GM23338 (cell line): ENCODE measurements around the gene SRD5A3. TPM values are rescaled to one million over a fixed set of nuclear protein-coding genes. Genes with fewer than 3 reads are reported as not detected.
A peak's percentile ranks its signal among the peaks of the same experiment; 100 is the strongest.

ENCODE experiments used
- ATAC-seq: fragments of 200-7000 bp; cut with Tn5 transposase; 3 replicates; pipeline ENCODE4 v1.9.1; 2020
- DNase-seq: peaks from one replicate; pipeline ENCODE4 v3.0.0-alpha.2; 2015; ENCODE audit warnings: low spot score
- H2AFZ ChIP-seq: fragments of 200-600 bp; sonication (generic); 2 replicates; pipeline ENCODE4 v1.8.0; 2016; ENCODE audit warnings: antibody characterized with exemption, mild to moderate bottlenecking, moderate library complexity
- H3F3A ChIP-seq: fragments of 200-600 bp; sonication (generic); replicated peaks from 2 replicates; pipeline ENCODE4 v1.8.0; 2017; ENCODE audit warnings: antibody characterized with exemption, mixed run types, low read depth
- H3K27ac ChIP-seq: fragments of 200-600 bp; sonication (generic); 2 replicates; pipeline ENCODE4 v1.6.1; 2016; ENCODE audit warnings: low read depth
- H3K27me3 ChIP-seq: fragments of 200-600 bp; sonication (generic); 2 replicates; pipeline ENCODE4 v1.8.0; 2016; ENCODE audit warnings: mild to moderate bottlenecking, mixed run types, moderate library complexity; ENCODE audit not compliant: insufficient read depth
- H3K36me3 ChIP-seq: fragments of 200-600 bp; sonication (generic); 2 replicates; pipeline ENCODE4 v1.8.0; 2016; ENCODE audit warnings: mild to moderate bottlenecking; ENCODE audit not compliant: insufficient read depth
- H3K4me1 ChIP-seq: fragments of 200-600 bp; sonication (generic); 2 replicates; pipeline ENCODE4 v1.8.0; 2016; ENCODE audit warnings: mild to moderate bottlenecking, moderate library complexity; ENCODE audit not compliant: insufficient read depth
- H3K4me2 ChIP-seq: fragments of 200-600 bp; sonication (generic); 2 replicates; pipeline ENCODE4 v1.7.1; 2017; ENCODE audit warnings: mixed run types
- H3K4me3 ChIP-seq: fragments of 200-600 bp; sonication (generic); 2 replicates; pipeline ENCODE4 v1.6.1; 2016; ENCODE audit warnings: mixed run types
- H3K79me2 ChIP-seq: fragments of 200-600 bp; sonication (generic); replicated peaks from 2 replicates; pipeline ENCODE4 v1.8.0; 2017; ENCODE audit warnings: mild to moderate bottlenecking; ENCODE audit not compliant: insufficient read depth
- H3K9me2 ChIP-seq: fragments of 200-600 bp; sonication (generic); 2 replicates; pipeline ENCODE4 v1.8.0; 2017; ENCODE audit not compliant: insufficient read depth
- H4K20me1 ChIP-seq: fragments of 200-600 bp; sonication (generic); replicated peaks from 2 replicates; pipeline ENCODE4 v1.8.0; 2017; ENCODE audit warnings: mild to moderate bottlenecking; ENCODE audit not compliant: insufficient read depth
- H3K27ac Mint-ChIP-seq: 2 replicates; pipeline ENCODE4 v1.8.0; 2020; ENCODE audit warnings: inconsistent platforms, mild to moderate bottlenecking, moderate library complexity, mixed read lengths
- H3K27me3 Mint-ChIP-seq: 3 replicates; pipeline ENCODE4 v1.8.0; 2022; ENCODE audit warnings: low read depth, mild to moderate bottlenecking, moderate library complexity, mixed read lengths, inconsistent platforms; ENCODE audit not compliant: insufficient read depth, poor library complexity
- H3K36me3 Mint-ChIP-seq: 3 replicates; pipeline ENCODE4 v1.8.0; 2021; ENCODE audit warnings: low read depth, mild to moderate bottlenecking, inconsistent platforms, moderate library complexity, mixed read lengths
- H3K4me1 Mint-ChIP-seq: 3 replicates; pipeline ENCODE4 v1.8.0; 2020; ENCODE audit warnings: mild to moderate bottlenecking, inconsistent platforms, mixed read lengths
- H3K4me3 Mint-ChIP-seq: 3 replicates; pipeline ENCODE4 v1.8.0; 2021; ENCODE audit warnings: moderate library complexity, mild to moderate bottlenecking, inconsistent platforms, mixed read lengths
- H3K9me3 Mint-ChIP-seq: 3 replicates; pipeline ENCODE4 v1.8.0; 2020; ENCODE audit warnings: moderate library complexity, mild to moderate bottlenecking, inconsistent platforms, mixed read lengths
- CREB1 ChIP-seq: fragments of 250-450 bp; sonication (Bioruptor Pico); IDR thresholded peaks from 2 replicates; pipeline ENCODE4 v1.5.0; 2020; ENCODE audit warnings: low read depth, mild to moderate bottlenecking, moderate library complexity
- CTCF ChIP-seq, 2 experiments: fragments of 200-600 bp in 1 of 2; sonication (generic) in 1 of 2; conservative IDR thresholded peaks; 2 replicates each; pipeline versions ENCODE4 v1.5.1 to v1.6.1; 2016 to 2017; ENCODE audit warnings: antibody characterized with exemption in 2 of 2, low read depth in 2 of 2, mild to moderate bottlenecking in 2 of 2, moderate library complexity in 1 of 2
- ETS1 ChIP-seq: IDR thresholded peaks from 2 replicates; pipeline ENCODE4 v1.6.1; 2016; ENCODE audit warnings: antibody characterized with exemption
- EZH2 ChIP-seq: fragments of 200-600 bp; sonication (generic); IDR thresholded peaks from one replicate; pipeline ENCODE4 v1.8.0; 2017; ENCODE audit warnings: antibody characterized with exemption, mild to moderate bottlenecking, low read depth; ENCODE audit not compliant: unreplicated experiment
- EZH2phosphoT487 ChIP-seq: fragments of 200-600 bp; sonication (generic); IDR thresholded peaks from one replicate; pipeline ENCODE4 v1.8.1; 2018; ENCODE audit warnings: antibody characterized with exemption; ENCODE audit not compliant: unreplicated experiment
- JUNB ChIP-seq: IDR thresholded peaks from one replicate; pipeline ENCODE4 v1.6.1; 2016; ENCODE audit warnings: antibody characterized with exemption; ENCODE audit not compliant: unreplicated experiment
- NANOG ChIP-seq: IDR thresholded peaks from 2 replicates; pipeline ENCODE4 v1.6.1; 2016; ENCODE audit warnings: antibody characterized with exemption, borderline replicate concordance
- POLR2AphosphoS5 ChIP-seq: IDR thresholded peaks from 2 replicates; pipeline ENCODE4 v1.6.1; 2016; ENCODE audit warnings: antibody characterized with exemption, low read depth
- STAT1 ChIP-seq: IDR thresholded peaks from one replicate; pipeline ENCODE4 v1.6.1; 2016; ENCODE audit warnings: antibody characterized with exemption; ENCODE audit not compliant: unreplicated experiment
- ZNF114 ChIP-seq: fragments of 250-450 bp; sonication (Bioruptor Pico); IDR thresholded peaks from 2 replicates; pipeline ENCODE4 v1.5.0; 2020; ENCODE audit warnings: mild to moderate bottlenecking, moderate library complexity
- ZNF331 ChIP-seq: fragments of 250-450 bp; sonication (Bioruptor Pico); IDR thresholded peaks from 2 replicates; pipeline ENCODE4 v1.5.0; 2020; ENCODE audit warnings: low read depth, mild to moderate bottlenecking, moderate library complexity
- polyA plus RNA-seq: library from polyadenylated mRNA; unstranded; fragments of >200 nt; fragmentation: Nextera tagmentation; extraction: Ambion mirVana; gene quantifications from 2 replicates; pipeline ENCODE4 v1.2.1, GENCODE V29; 2016
- total RNA-seq: library from RNA; depleted of rRNA; stranded (reverse); fragments of >200 nt; shearing (Covaris generic); gene quantifications from 2 replicates; pipeline ENCODE4 v1.2.3, GENCODE V29; 2014
- TF ChIP-seq, protein P1 (sequence below): IDR thresholded peaks from one replicate; pipeline ENCODE4 v1.6.1; 2018; ENCODE audit warnings: antibody characterized with exemption; ENCODE audit not compliant: unreplicated experiment
- TF ChIP-seq, protein P2 (sequence below): fragments of 250-450 bp; sonication (Bioruptor Pico); IDR thresholded peaks from 2 replicates; pipeline ENCODE4 v1.5.0; 2020; ENCODE audit warnings: mild to moderate bottlenecking, moderate library complexity

The SRD5A3 gene
- total and polyA plus RNA-seq, 2 experiments from 2014 or later: 23.0 to 49.9 TPM

DNA sequence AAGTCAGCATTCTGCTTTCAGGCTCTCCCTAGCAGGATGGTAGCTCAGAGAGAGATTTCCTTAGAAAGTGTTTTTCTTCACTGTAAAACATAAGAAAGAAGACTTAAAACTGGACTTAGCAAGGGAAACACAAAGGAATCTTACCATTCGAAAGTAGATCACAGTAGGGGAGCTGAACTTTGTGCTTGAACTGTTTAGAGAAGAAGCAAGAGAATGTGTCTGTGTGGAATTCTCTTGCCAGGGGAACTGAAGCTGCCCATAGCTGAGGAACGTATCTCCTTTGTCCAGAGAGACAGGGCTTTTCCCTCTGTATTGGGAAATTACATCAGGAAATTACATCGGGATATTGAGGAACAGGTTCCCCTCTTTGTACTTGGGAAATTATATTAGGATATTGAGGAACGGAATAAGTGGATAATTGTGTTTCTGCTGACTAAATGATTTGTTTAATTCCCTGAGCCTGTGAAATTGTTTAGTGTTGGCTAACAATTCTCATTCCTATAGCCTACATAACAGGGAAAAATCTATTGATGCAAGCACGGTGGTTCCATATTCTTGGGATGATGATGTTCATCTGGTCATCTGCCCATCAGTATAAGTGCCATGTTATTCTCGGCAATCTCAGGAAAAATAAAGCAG is 21.2 kb downstream of the SRD5A3 start:
- Histone ChIP-seq H3K4me1 (peaks cover 34% of the 10 kb centered on the region), H3K27me3 (no peaks in the 10 kb centered on the region), H3K36me3 (0 out of 2 replicates have a peak, but pooled peaks cover 1% of the 10 kb centered on the region), H3K79me2 (no peaks in the 10 kb centered on the region), H4K20me1 (no peaks in the 10 kb centered on the region), H3F3A (peaks cover 10% of the 10 kb centered on the region; the same call in 1 of the 2 replicates), H3K27ac (no peak overlapping the region), H3K4me2 (no peak overlapping the region), H3K4me3 (no peak overlapping the region), H3K9me2 (no peaks in the 10 kb centered on the region), H2AFZ (no peak overlapping the region)
- Mint-ChIP-seq H3K4me1 (peaks cover 37% of the 10 kb centered on the region), H3K36me3 (peaks cover 54% of the 10 kb centered on the region), H3K27me3 (peaks cover 6% of the 10 kb centered on the region), H3K4me3 (no peak overlapping the region), H3K9me3 (no peaks in the 10 kb centered on the region), H3K27ac (peak overlapping the region; percentile 52; the same call in 1 of the 2 replicates)
- ATAC-seq (no peak), DNase-seq (peak; percentile 22)
- no peak for TF ChIP-seq CTCF (conservative IDR thresholded peaks at IDR 0.05; ENCODE audit: low read depth in 2 of 2)
- no peak for TF ChIP-seq NANOG
- no peak for TF ChIP-seq JUNB
- TF ChIP-seq CREB1 (CRISPR knock-in tag): no peak
- TF ChIP-seq, protein P1, sequence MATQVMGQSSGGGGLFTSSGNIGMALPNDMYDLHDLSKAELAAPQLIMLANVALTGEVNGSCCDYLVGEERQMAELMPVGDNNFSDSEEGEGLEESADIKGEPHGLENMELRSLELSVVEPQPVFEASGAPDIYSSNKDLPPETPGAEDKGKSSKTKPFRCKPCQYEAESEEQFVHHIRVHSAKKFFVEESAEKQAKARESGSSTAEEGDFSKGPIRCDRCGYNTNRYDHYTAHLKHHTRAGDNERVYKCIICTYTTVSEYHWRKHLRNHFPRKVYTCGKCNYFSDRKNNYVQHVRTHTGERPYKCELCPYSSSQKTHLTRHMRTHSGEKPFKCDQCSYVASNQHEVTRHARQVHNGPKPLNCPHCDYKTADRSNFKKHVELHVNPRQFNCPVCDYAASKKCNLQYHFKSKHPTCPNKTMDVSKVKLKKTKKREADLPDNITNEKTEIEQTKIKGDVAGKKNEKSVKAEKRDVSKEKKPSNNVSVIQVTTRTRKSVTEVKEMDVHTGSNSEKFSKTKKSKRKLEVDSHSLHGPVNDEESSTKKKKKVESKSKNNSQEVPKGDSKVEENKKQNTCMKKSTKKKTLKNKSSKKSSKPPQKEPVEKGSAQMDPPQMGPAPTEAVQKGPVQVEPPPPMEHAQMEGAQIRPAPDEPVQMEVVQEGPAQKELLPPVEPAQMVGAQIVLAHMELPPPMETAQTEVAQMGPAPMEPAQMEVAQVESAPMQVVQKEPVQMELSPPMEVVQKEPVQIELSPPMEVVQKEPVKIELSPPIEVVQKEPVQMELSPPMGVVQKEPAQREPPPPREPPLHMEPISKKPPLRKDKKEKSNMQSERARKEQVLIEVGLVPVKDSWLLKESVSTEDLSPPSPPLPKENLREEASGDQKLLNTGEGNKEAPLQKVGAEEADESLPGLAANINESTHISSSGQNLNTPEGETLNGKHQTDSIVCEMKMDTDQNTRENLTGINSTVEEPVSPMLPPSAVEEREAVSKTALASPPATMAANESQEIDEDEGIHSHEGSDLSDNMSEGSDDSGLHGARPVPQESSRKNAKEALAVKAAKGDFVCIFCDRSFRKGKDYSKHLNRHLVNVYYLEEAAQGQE: no peak
- no peak for TF ChIP-seq EZH2
- TF ChIP-seq ZNF331 (CRISPR knock-in tag): no peak
- TF ChIP-seq, protein P2, sequence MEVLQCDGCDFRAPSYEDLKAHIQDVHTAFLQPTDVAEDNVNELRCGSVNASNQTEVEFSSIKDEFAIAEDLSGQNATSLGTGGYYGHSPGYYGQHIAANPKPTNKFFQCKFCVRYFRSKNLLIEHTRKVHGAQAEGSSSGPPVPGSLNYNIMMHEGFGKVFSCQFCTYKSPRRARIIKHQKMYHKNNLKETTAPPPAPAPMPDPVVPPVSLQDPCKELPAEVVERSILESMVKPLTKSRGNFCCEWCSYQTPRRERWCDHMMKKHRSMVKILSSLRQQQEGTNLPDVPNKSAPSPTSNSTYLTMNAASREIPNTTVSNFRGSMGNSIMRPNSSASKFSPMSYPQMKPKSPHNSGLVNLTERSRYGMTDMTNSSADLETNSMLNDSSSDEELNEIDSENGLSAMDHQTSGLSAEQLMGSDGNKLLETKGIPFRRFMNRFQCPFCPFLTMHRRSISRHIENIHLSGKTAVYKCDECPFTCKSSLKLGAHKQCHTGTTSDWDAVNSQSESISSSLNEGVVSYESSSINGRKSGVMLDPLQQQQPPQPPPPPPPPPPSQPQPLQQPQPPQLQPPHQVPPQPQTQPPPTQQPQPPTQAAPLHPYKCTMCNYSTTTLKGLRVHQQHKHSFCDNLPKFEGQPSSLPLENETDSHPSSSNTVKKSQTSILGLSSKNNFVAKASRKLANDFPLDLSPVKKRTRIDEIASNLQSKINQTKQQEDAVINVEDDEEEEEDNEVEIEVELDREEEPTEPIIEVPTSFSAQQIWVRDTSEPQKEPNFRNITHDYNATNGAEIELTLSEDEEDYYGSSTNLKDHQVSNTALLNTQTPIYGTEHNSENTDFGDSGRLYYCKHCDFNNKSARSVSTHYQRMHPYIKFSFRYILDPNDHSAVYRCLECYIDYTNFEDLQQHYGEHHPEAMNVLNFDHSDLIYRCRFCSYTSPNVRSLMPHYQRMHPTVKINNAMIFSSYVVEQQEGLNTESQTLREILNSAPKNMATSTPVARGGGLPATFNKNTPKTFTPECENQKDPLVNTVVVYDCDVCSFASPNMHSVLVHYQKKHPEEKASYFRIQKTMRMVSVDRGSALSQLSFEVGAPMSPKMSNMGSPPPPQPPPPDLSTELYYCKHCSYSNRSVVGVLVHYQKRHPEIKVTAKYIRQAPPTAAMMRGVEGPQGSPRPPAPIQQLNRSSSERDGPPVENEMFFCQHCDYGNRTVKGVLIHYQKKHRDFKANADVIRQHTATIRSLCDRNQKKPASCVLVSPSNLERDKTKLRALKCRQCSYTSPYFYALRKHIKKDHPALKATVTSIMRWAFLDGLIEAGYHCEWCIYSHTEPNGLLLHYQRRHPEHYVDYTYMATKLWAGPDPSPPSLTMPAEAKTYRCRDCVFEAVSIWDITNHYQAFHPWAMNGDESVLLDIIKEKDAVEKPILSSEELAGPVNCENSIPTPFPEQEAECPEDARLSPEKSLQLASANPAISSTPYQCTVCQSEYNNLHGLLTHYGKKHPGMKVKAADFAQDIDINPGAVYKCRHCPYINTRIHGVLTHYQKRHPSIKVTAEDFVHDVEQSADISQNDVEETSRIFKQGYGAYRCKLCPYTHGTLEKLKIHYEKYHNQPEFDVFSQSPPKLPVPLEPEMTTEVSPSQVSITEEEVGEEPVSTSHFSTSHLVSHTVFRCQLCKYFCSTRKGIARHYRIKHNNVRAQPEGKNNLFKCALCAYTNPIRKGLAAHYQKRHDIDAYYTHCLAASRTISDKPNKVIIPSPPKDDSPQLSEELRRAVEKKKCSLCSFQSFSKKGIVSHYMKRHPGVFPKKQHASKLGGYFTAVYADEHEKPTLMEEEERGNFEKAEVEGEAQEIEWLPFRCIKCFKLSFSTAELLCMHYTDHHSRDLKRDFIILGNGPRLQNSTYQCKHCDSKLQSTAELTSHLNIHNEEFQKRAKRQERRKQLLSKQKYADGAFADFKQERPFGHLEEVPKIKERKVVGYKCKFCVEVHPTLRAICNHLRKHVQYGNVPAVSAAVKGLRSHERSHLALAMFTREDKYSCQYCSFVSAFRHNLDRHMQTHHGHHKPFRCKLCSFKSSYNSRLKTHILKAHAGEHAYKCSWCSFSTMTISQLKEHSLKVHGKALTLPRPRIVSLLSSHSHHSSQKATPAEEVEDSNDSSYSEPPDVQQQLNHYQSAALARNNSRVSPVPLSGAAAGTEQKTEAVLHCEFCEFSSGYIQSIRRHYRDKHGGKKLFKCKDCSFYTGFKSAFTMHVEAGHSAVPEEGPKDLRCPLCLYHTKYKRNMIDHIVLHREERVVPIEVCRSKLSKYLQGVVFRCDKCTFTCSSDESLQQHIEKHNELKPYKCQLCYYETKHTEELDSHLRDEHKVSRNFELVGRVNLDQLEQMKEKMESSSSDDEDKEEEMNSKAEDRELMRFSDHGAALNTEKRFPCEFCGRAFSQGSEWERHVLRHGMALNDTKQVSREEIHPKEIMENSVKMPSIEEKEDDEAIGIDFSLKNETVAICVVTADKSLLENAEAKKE (CRISPR knock-in tag): no peak
- TF ChIP-seq STAT1: no peak
- TF ChIP-seq ZNF114: no peak
- no peak for TF ChIP-seq ETS1
- no peak for TF ChIP-seq EZH2phosphoT487
- TF ChIP-seq POLR2AphosphoS5: no peak
